ENCODE data around the gene TTPAL. TPM values are rescaled to one million over a fixed set of nuclear protein-coding genes. Genes with fewer than 3 reads are reported as not detected.

The TTPAL gene
- 10 to 100 TPM; 17.2 to 22.9 (median 22.5) TPM for total RNA-seq
- 9.5 TPM for total RNA-seq (2013)

GRCh38 chr20:44475694-44476560 is at the start of gene TTPAL:
Gene TTPAL, plus strand, starts transcription at chr20:44475874. Its CDS starts 4,126 bp downstream, at chr20:44480000.
- Histone ChIP-seq H3K4me3 (ENCODE audit: low read length) (peak within 1 kb of the TSS; percentile 94), H3K4me1 (ENCODE audit: control insufficient read depth, insufficient read depth, low read length) (peaks cover 15% of the 10 kb centered on the region), H3K27me3 (ENCODE audit: control insufficient read depth, insufficient read depth, low read length) (no peaks in the 10 kb centered on the region), H3K9me3 (ENCODE audit: control insufficient read depth, insufficient read depth, low read length) (no peaks in the 10 kb centered on the region), H3K27ac (ENCODE audit: low read length) (peak within 1 kb of the TSS; percentile 97), H3K36me3 (ENCODE audit: control insufficient read depth, insufficient read depth, low read length) (peaks cover 13% of the 10 kb centered on the region)
- Mint-ChIP-seq H3K36me3 (no peaks in the 10 kb centered on the region), H3K27me3 (ENCODE audit: low read depth in 2 of 2) (no peaks in the 10 kb centered on the region), H3K27ac (peak within 1 kb of the TSS; percentile 93 to 99), H3K4me3 (peak within 1 kb of the TSS; percentile 95), H3K9me3 (no peaks in the 10 kb centered on the region), H3K4me1 (peaks cover 26 to 38% of the 10 kb centered on the region in 2 donors)
- 3% methylated on average over 55 of the region's 55 CpGs for WGBS (ENCODE audit: insufficient coverage)
- ATAC-seq: peak; percentile 98 to 99 (median 98)
- intact Hi-C loops (cut with micrococcal nuclease): loop anchor here (1.0 to 2.0 kb wide), 2 partner anchors 45 to 134 kb away; no protein-coding TSS in a partner anchor
- TF ChIP-seq, protein P1, sequence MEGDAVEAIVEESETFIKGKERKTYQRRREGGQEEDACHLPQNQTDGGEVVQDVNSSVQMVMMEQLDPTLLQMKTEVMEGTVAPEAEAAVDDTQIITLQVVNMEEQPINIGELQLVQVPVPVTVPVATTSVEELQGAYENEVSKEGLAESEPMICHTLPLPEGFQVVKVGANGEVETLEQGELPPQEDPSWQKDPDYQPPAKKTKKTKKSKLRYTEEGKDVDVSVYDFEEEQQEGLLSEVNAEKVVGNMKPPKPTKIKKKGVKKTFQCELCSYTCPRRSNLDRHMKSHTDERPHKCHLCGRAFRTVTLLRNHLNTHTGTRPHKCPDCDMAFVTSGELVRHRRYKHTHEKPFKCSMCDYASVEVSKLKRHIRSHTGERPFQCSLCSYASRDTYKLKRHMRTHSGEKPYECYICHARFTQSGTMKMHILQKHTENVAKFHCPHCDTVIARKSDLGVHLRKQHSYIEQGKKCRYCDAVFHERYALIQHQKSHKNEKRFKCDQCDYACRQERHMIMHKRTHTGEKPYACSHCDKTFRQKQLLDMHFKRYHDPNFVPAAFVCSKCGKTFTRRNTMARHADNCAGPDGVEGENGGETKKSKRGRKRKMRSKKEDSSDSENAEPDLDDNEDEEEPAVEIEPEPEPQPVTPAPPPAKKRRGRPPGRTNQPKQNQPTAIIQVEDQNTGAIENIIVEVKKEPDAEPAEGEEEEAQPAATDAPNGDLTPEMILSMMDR (IDR thresholded peaks at IDR 0.05): peak; percentile 31
- peak; percentile 89 to 96 for DNase-seq

- no peaks in the 10 kb centered on the region for H3K36me3 ChIP-seq (ENCODE audit: control insufficient read depth, insufficient read depth, low read length)
- Mint-ChIP-seq H3K9me3 (no peaks in the 10 kb centered on the region), H3K27ac (no peak overlapping the region), H3K36me3 (no peaks in the 10 kb centered on the region), H3K27me3 (ENCODE audit: low read depth in 2 of 2) (peaks cover 4 to 7% of the 10 kb centered on the region in 2 donors), H3K4me3 (no peak overlapping the region), H3K4me1 (no peaks in the 10 kb centered on the region)
- ATAC-seq (no peak), DNase-seq (no peak)
- intact Hi-C loops (cut with micrococcal nuclease): no loop called here
- TF ChIP-seq, protein P1 (IDR thresholded peaks at IDR 0.05): no peak
- H3K9me3 ChIP-seq (ENCODE audit: control insufficient read depth, insufficient read depth, low read length): no peaks in the 10 kb centered on the region
- peaks cover 4% of the 10 kb centered on the region for H3K27me3 ChIP-seq (ENCODE audit: control insufficient read depth, insufficient read depth, low read length)
- no peaks in the 10 kb centered on the region for H3K4me1 ChIP-seq (ENCODE audit: control insufficient read depth, insufficient read depth, low read length)
- no peak overlapping the region for H3K27ac ChIP-seq (ENCODE audit: low read length)
- WGBS (ENCODE audit: insufficient coverage): 88% methylated on average over 2 of the region's 2 CpGs
- H3K4me3 ChIP-seq (ENCODE audit: low read length): no peak overlapping the region
Observed at GRCh38 chr20:44425923-44426322, 49.8 kb upstream of the TTPAL start.

DNA sequence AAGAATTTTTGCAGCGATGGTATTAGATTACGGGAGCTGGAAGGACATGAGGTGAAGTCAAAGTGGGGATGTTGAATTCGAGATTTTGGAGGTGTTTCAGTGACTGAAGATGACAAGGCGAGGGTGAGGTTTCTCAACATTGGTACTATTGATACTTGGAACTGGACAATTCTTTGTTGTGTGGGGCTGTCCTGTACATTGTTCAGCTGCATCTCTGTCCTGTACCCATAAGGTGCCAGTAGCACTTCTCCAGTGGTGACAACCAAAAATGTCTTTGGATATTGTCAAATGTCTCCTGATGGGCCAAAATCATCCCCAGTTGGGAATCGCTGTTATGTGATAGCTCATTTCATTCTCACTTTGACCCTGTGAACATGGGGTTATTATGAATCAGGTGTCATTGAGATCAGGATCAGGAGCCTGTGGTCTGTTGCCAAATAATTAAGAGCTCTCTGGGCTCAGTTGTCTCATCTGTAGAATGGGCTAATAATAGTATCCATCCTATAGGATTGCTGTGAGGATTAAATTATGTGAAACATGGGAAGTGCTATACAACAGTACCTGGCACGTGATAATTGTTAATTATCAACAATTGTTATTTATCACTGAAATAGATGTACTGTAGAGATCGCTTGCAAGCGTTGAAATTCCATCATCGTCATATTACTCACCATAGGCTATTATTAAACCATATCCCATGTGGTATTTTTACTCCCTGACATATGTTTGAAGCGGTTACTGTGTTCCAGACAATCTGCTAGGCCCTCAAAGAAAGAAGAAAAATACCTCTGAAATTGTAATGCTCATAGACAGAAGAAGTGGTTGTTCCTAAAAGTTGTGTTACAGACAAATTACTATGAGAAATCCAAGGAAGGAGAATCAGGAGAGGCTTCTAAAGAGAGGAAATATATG is 48.5 kb upstream of the TTPAL start:
- 84% methylated on average over 9 of the region's 10 CpGs for WGBS (ENCODE audit: insufficient coverage)
- no peaks in the 10 kb centered on the region for H3K4me1 Mint-ChIP-seq
- H3K9me3 Mint-ChIP-seq: no peaks in the 10 kb centered on the region
- intact Hi-C loops (cut with micrococcal nuclease): no loop called here
- Histone ChIP-seq H3K4me3 (ENCODE audit: low read length) (no peak overlapping the region), H3K4me1 (ENCODE audit: control insufficient read depth, insufficient read depth, low read length) (no peaks in the 10 kb centered on the region), H3K27ac (ENCODE audit: low read length) (no peak overlapping the region), H3K27me3 (ENCODE audit: control insufficient read depth, insufficient read depth, low read length) (peaks cover 4% of the 10 kb centered on the region), H3K36me3 (ENCODE audit: control insufficient read depth, insufficient read depth, low read length) (no peaks in the 10 kb centered on the region), H3K9me3 (ENCODE audit: control insufficient read depth, insufficient read depth, low read length) (no peaks in the 10 kb centered on the region)
- DNase-seq (no peak), ATAC-seq (no peak)
- peaks cover 0 to 3% of the 10 kb centered on the region in 2 donors for H3K27me3 Mint-ChIP-seq (ENCODE audit: low read depth in 2 of 2)
- H3K27ac Mint-ChIP-seq: no peak overlapping the region
- TF ChIP-seq, protein P1 (IDR thresholded peaks at IDR 0.05): no peak
- H3K36me3 Mint-ChIP-seq: no peaks in the 10 kb centered on the region
- H3K4me3 Mint-ChIP-seq: no peak overlapping the region

Data from natural killer cell (primary cell).